SK-N-MC (cell line): ENCODE data around the gene ASB2.

Experiments used
- DNase-seq: peaks from one replicate; pipeline ENCODE4 v3.0.0-alpha.2; 2011; ENCODE audit warnings: low read depth, low spot score
- H3K27ac ChIP-seq: fragments of 200-600 bp; sonication (generic); 2 replicates; pipeline ENCODE4 v1.5.1; 2016; ENCODE audit warnings: mixed run types
- H3K36me3 ChIP-seq: fragments of 200-600 bp; sonication (generic); 2 replicates; pipeline ENCODE4 v1.6.1; 2017; ENCODE audit warnings: antibody characterized with exemption, low read length, mixed read lengths; ENCODE audit not compliant: insufficient read depth
- H3K4me3 ChIP-seq: fragments of 200-600 bp; sonication (generic); 2 replicates; pipeline ENCODE4 v1.5.1; 2016
- H3K9ac ChIP-seq: fragments of 200-600 bp; sonication (generic); 2 replicates; pipeline ENCODE4 v1.8.0; 2017; ENCODE audit warnings: mixed run types, mixed read lengths; ENCODE audit not compliant: insufficient read length
- H3K9me3 ChIP-seq: fragments of 200-600 bp; sonication (generic); 2 replicates; pipeline ENCODE4 v1.6.1; 2017; ENCODE audit warnings: low read depth, mild to moderate bottlenecking, antibody characterized with exemption, low read length, moderate library complexity, mixed read lengths
- EZH2 ChIP-seq: fragments of 200-600 bp; sonication (generic); IDR thresholded peaks from one replicate; pipeline ENCODE4 v1.6.1; 2017; ENCODE audit warnings: antibody characterized with exemption
- FOXP2 ChIP-seq: optimal IDR thresholded peaks from 2 replicates; pipeline ENCODE3; 2011; ENCODE audit warnings: mild to moderate bottlenecking, moderate library complexity; ENCODE audit not compliant: insufficient read depth; ENCODE audit errors: extremely low read length, control extremely low read depth
- POLR2AphosphoS5 ChIP-seq: IDR thresholded peaks from 2 replicates; pipeline ENCODE4 v1.6.1; 2012; ENCODE audit warnings: mild to moderate bottlenecking, low read depth, low read length, borderline replicate concordance

Gene ASB2

GRCh38 chr14:93937519-93937918 is 38.9 kb downstream of the ASB2 start:
- DNase-seq: no peak
- H3K27ac ChIP-seq: no peak overlapping the region
- TF ChIP-seq EZH2 (no peak), FOXP2 (no peak), POLR2AphosphoS5 (no peak)

GRCh38 chr14:93936926-93937325 is 39.4 kb downstream of the ASB2 start:
- DNase-seq: no peak
- no peak for TF ChIP-seq EZH2
- no peak for TF ChIP-seq POLR2AphosphoS5
- TF ChIP-seq FOXP2: no peak
- Histone ChIP-seq H3K36me3 (no peaks in the 10 kb centered on the region), H3K27ac (no peak overlapping the region), H3K4me3 (no peak overlapping the region), H3K9me3 (no peaks in the 10 kb centered on the region), H3K9ac (no peak overlapping the region)

More at GRCh38 chr14:93937519-93937918, 38.9 kb downstream of the ASB2 start:
- Histone ChIP-seq H3K36me3 (no peaks in the 10 kb centered on the region), H3K4me3 (no peak overlapping the region), H3K9ac (no peak overlapping the region), H3K9me3 (no peaks in the 10 kb centered on the region)

GRCh38 chr14:93936245-93936644 is 40.1 kb downstream of the ASB2 start:
- no peak for TF ChIP-seq FOXP2
- no peak for TF ChIP-seq EZH2
- TF ChIP-seq POLR2AphosphoS5: no peak
- no peak overlapping the region for H3K27ac ChIP-seq
- DNase-seq: peak; percentile 8

GRCh38 chr14:93935213-93935612 is 41.2 kb downstream of the ASB2 start:
- Histone ChIP-seq H3K4me3 (no peak overlapping the region), H3K9me3 (no peaks in the 10 kb centered on the region), H3K27ac (no peak overlapping the region), H3K36me3 (no peaks in the 10 kb centered on the region), H3K9ac (no peak overlapping the region)
- DNase-seq: no peak
- TF ChIP-seq POLR2AphosphoS5: no peak
- no peak for TF ChIP-seq FOXP2
- no peak for TF ChIP-seq EZH2

More at GRCh38 chr14:93936245-93936644, 40.1 kb downstream of the ASB2 start:
- Histone ChIP-seq H3K4me3 (no peak overlapping the region), H3K9ac (no peak overlapping the region), H3K36me3 (no peaks in the 10 kb centered on the region), H3K9me3 (no peaks in the 10 kb centered on the region)

- H3K9me3 ChIP-seq: no peaks in the 10 kb centered on the region
- no peak overlapping the region for H3K4me3 ChIP-seq
- TF ChIP-seq FOXP2 (no peak), POLR2AphosphoS5 (no peak), EZH2 (no peak)
- H3K9ac ChIP-seq: no peak overlapping the region
- H3K36me3 ChIP-seq: no peaks in the 10 kb centered on the region
- DNase-seq: no peak
- H3K27ac ChIP-seq: no peak overlapping the region
These were observed 43.7 kb downstream of the ASB2 start for GRCh38 chr14:93932642-93933041.

- H3K27ac ChIP-seq: no peak overlapping the region
- no peak for DNase-seq
- H3K9me3 ChIP-seq: no peaks in the 10 kb centered on the region
- no peaks in the 10 kb centered on the region for H3K36me3 ChIP-seq
- no peak for TF ChIP-seq POLR2AphosphoS5
- no peak for TF ChIP-seq EZH2
- no peak for TF ChIP-seq FOXP2
- H3K9ac ChIP-seq: no peak overlapping the region
- H3K4me3 ChIP-seq: no peak overlapping the region
These were observed 45.4 kb downstream of the ASB2 start for GRCh38 chr14:93930989-93931307.

- Histone ChIP-seq H3K9me3 (no peaks in the 10 kb centered on the region), H3K27ac (no peak overlapping the region), H3K4me3 (no peak overlapping the region), H3K9ac (no peak overlapping the region), H3K36me3 (no peaks in the 10 kb centered on the region)
- no peak for TF ChIP-seq FOXP2
- TF ChIP-seq POLR2AphosphoS5: no peak
- no peak for TF ChIP-seq EZH2
- no peak for DNase-seq
These were observed 45.9 kb downstream of the ASB2 start for GRCh38 chr14:93930296-93930988.

GRCh38 chr14:93929657-93930056 is 46.7 kb downstream of the ASB2 start:
- DNase-seq: no peak
- no peaks in the 10 kb centered on the region for H3K9me3 ChIP-seq
- H3K27ac ChIP-seq: no peak overlapping the region
- H3K36me3 ChIP-seq: no peaks in the 10 kb centered on the region
- H3K9ac ChIP-seq: no peak overlapping the region
- TF ChIP-seq EZH2: no peak
- TF ChIP-seq FOXP2: no peak
- TF ChIP-seq POLR2AphosphoS5: no peak
- H3K4me3 ChIP-seq: no peak overlapping the region

GRCh38 chr14:93929048-93929535 is 47.3 kb downstream of the ASB2 start:
- no peak for TF ChIP-seq FOXP2
- no peak for TF ChIP-seq EZH2
- no peak for TF ChIP-seq POLR2AphosphoS5

More at GRCh38 chr14:93929048-93929535, 47.3 kb downstream of the ASB2 start:
- H3K9ac ChIP-seq: no peak overlapping the region
- DNase-seq: no peak
- H3K36me3 ChIP-seq: no peaks in the 10 kb centered on the region
- H3K9me3 ChIP-seq: no peaks in the 10 kb centered on the region
- H3K4me3 ChIP-seq: no peak overlapping the region
- H3K27ac ChIP-seq: no peak overlapping the region
